GM12878 (cell line): ENCODE measurements around the gene LRRC8D. TPM values are rescaled to one million over a fixed set of nuclear protein-coding genes. Genes with fewer than 3 reads are reported as not detected.

Source experiments
- ATAC-seq: fragments of 200-7000 bp; cut with Tn5 transposase; 3 replicates; pipeline ENCODE4 v1.9.1; 2020; ENCODE audit warnings: mild to moderate bottlenecking, moderate library complexity
- BruUV-seq: library from RNA; stranded (reverse); fragments of 400-500 nt; replicated peaks from 2 replicates; lab custom pipeline; 2021; lab: Mats Ljungman, UMichigan
- CTCF ChIA-PET: fragments of 300-600 bp; sonication (Branson Sonifier 250); formaldehyde crosslinking; extraction: SDS; loops from one replicate; lab custom pipeline; 2021; ENCODE audit warnings: inconsistent platforms; lab: Yijun Ruan, JAX
- POLR2A ChIA-PET: fragments of 350-600 bp; formaldehyde crosslinking; extraction: SDS; loops from one replicate; lab custom pipeline; 2021; ENCODE audit warnings: inconsistent platforms; lab: Charles Lee
- RAD21 ChIA-PET: fragments of 300-600 bp; sonication (Branson Sonifier 250); formaldehyde crosslinking; loops from one replicate; lab custom pipeline; 2023; ENCODE audit warnings: antibody characterized with exemption; ENCODE audit not compliant: unreplicated experiment; lab: Charles Lee
- SMC1A ChIA-PET: fragments of 300-600 bp; sonication (Branson Sonifier 250); formaldehyde crosslinking; loops from one replicate; lab custom pipeline; 2023; ENCODE audit not compliant: unreplicated experiment, uncharacterized antibody; lab: Charles Lee
- DNase-seq: peaks from one replicate; pipeline ENCODE4 v3.0.0-alpha.2; 2011; ENCODE audit warnings: low read depth, low spot score
- FAIRE-seq: peaks from 3 replicates; lab custom pipeline; 2011; peaks lifted over from hg19 to GRCh38; lab: Jason Lieb, UNC
- H2AFZ ChIP-seq: 2 replicates; pipeline ENCODE4 v1.6.0; 2011; ENCODE audit warnings: low read depth, low read length, control low read depth; ENCODE audit not compliant: control insufficient read depth
- H3K27ac ChIP-seq: 2 replicates; pipeline ENCODE4 v1.5.1; 2011; ENCODE audit warnings: control low read depth; ENCODE audit not compliant: control insufficient read depth, insufficient read depth
- H3K27me3 ChIP-seq, 2 experiments: replicated peaks in 1 of 2; 2 replicates each; pipeline versions ENCODE4 v1.6.0 to v1.6.1; 2011; ENCODE audit warnings: low read length in 1 of 2; ENCODE audit not compliant: control insufficient read depth in 2 of 2, insufficient read depth in 2 of 2
- H3K36me3 ChIP-seq, 2 experiments: 2 replicates each; pipeline ENCODE4 v1.5.1; 2011; ENCODE audit warnings: low read length in 1 of 2; ENCODE audit not compliant: control insufficient read depth in 2 of 2, insufficient read depth in 2 of 2
- H3K4me1 ChIP-seq: 2 replicates; pipeline ENCODE4 v1.6.1; 2011; ENCODE audit warnings: mild to moderate bottlenecking, low read length, moderate library complexity, mixed read lengths; ENCODE audit not compliant: control insufficient read depth, insufficient read depth
- H3K4me2 ChIP-seq: 2 replicates; pipeline ENCODE4 v1.6.0; 2011; ENCODE audit warnings: control low read depth; ENCODE audit not compliant: control insufficient read depth, insufficient read depth
- H3K4me3 ChIP-seq: fragments of 200-600 bp; sonication (generic); 2 replicates; pipeline ENCODE4 v1.5.1; 2016
- H3K79me2 ChIP-seq: 2 replicates; pipeline ENCODE4 v1.6.0; 2011; ENCODE audit warnings: low read length; ENCODE audit not compliant: control insufficient read depth, insufficient read depth
- H3K9ac ChIP-seq: 2 replicates; pipeline ENCODE4 v1.8.0; 2011; ENCODE audit warnings: low read length, control low read depth, mixed read lengths; ENCODE audit not compliant: control insufficient read depth, insufficient read depth
- H3K9me3 ChIP-seq: replicated peaks from 3 replicates; pipeline ENCODE4 v1.5.1; 2011; ENCODE audit warnings: mild to moderate bottlenecking, low read length; ENCODE audit not compliant: control insufficient read depth, insufficient read depth
- H4K20me1 ChIP-seq: 2 replicates; pipeline ENCODE4 v1.6.0; 2011; ENCODE audit not compliant: control insufficient read depth, insufficient read depth
- IKZF2 ChIP-seq, 2 experiments: fragments of 450-650 bp; IDR thresholded peaks; 2 replicates each; pipeline ENCODE4 v1.6.1; 2017; ENCODE audit warnings: mild to moderate bottlenecking in 2 of 2, moderate library complexity in 2 of 2
- IRF4 ChIP-seq: IDR thresholded peaks from 2 replicates; pipeline ENCODE4 v1.6.1; 2011; ENCODE audit warnings: low read depth, low read length
- NBN ChIP-seq: fragments of 450-650 bp; IDR thresholded peaks from 2 replicates; pipeline ENCODE4 v1.6.1; 2016
- POU2F2 ChIP-seq: IDR thresholded peaks from 3 replicates; pipeline ENCODE4 v1.6.1; 2011; ENCODE audit warnings: low read depth, mild to moderate bottlenecking, low read length, borderline replicate concordance
- RELB ChIP-seq: fragments of 450-650 bp; IDR thresholded peaks from 2 replicates; pipeline ENCODE4 v1.6.1; 2017; ENCODE audit warnings: low read depth, mild to moderate bottlenecking, moderate library complexity
- SRF ChIP-seq, 2 experiments: IDR thresholded peaks; 2 replicates each; pipeline ENCODE4 v1.6.1; 2011; ENCODE audit warnings: low read depth in 2 of 2, low read length in 2 of 2, mild to moderate bottlenecking in 1 of 2, moderate library complexity in 1 of 2
- TAF1 ChIP-seq: IDR thresholded peaks from 2 replicates; pipeline ENCODE4 v1.6.1; 2011; ENCODE audit warnings: mild to moderate bottlenecking, low read depth, low read length, borderline replicate concordance
- WGBS: methylation state at CpG from one replicate; pipeline ENCODE4 v1.1.6; 2016; ENCODE audit warnings: low lambda C conversion rate; ENCODE audit not compliant: insufficient replicate concordance, insufficient coverage; ENCODE audit errors: missing lambda C conversion rate; 5-methylcytosine and 5-hydroxymethylcytosine counted together
- in situ Hi-C: fragments of 300-500 bp; cut with MboI; formaldehyde crosslinking; loops from 9 replicates; pipeline ENCODE4 v1.14.3; 2018; ENCODE audit warnings: mixed read lengths
- intact Hi-C: fragments of 100-400 bp; cut with micrococcal nuclease; formaldehyde crosslinking; loops from one replicate; pipeline ENCODE4 v1.14.2; 2022; ENCODE audit not compliant: unreplicated experiment
- polyA plus RNA-seq, 11 experiments: library from polyadenylated mRNA; depleted of rRNA in 4 of 11; unstranded in 6 of 11; stranded (reverse) in 5 of 11; fragments of >200 nt; fragmentation: Nextera tagmentation in 4 of 11; fragmentation: Illumina TruSeq in 1 of 11; extraction: Ambion mirVana in 4 of 11; extraction: Trizol in 1 of 11; gene quantifications; 1 replicate in 1 of 11; 2 replicates in 10 of 11; pipeline versions ENCODE4 v1.2.1 to v1.2.3, GENCODE V29; 2011 to 2016; ENCODE audit warnings: inconsistent platforms in 2 of 11, missing spikeins in 2 of 11, low read depth in 1 of 11
- total RNA-seq, 4 experiments: library from RNA; depleted of rRNA in 3 of 4; stranded (reverse); fragments of >200 nt in 3 of 4; fragmentation: Illumina TruSeq in 1 of 4; extraction: Trizol in 1 of 4; gene quantifications; 2 replicates each; pipeline versions ENCODE4 v1.2.1 to v1.2.3, GENCODE V29; 2013 to 2021

Gene LRRC8D
- total and polyA plus RNA-seq, 10 of the 15 experiments (the other 5 are each of a cell fraction or from before 2014, with no cell fraction given) = 5.6 to 44.1 (median 26.8) TPM

- TF ChIP-seq RELB = no peak
- no peak for TF ChIP-seq IRF4
- no peak for TF ChIP-seq NBN
- no peak for TF ChIP-seq TAF1
Observed at GRCh38 chr1:89966656-89967055, 145.8 kb downstream of the LRRC8D start (continued).

DNA sequence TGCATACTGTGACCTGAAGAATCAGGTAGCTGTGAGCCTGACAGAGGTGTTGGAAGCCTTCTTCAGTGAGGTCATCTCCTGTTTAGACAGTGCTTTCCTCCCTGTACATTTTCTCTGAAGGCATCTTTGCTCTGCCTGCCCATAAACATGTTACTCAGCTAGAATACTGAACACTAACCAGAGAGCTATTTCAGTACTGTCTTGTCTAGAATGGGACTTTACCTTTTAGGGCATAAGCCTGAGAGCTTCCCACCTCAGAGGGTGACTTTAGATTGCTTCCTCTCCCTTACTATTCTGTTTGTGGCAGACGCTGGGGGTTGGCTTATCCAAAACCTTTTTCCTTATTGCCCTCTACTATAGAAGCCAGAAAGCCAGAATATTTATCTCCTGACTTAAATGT is 150.8 kb downstream of the LRRC8D start:
- DNase-seq (no peak), ATAC-seq (peak; percentile 71), FAIRE-seq (no peak)
- H3K27me3 ChIP-seq = no peaks in the 10 kb centered on the region
- H3K4me3 ChIP-seq = no peak overlapping the region
- WGBS = 0% methylated on average over 1 of the region's 1 CpG
- H3K9ac ChIP-seq = no peak overlapping the region
- H3K4me2 ChIP-seq = no peak overlapping the region
- peaks cover 9% of the 10 kb centered on the region; the same call in 1 of the 2 replicates for H3K4me1 ChIP-seq
- no peak overlapping the region for H3K27ac ChIP-seq
- no peaks in the 10 kb centered on the region for H3K9me3 ChIP-seq
- ChIA-PET CTCF (interaction anchor here (0.6 to 3.4 kb wide), 7 partner anchors 9 to 129 kb away, joined by 3 to 11 read pairs (median 4); no protein-coding TSS in a partner anchor), POLR2A (interaction anchor here (1.1 kb wide), 1 partner anchor 190 kb away, joined by 4 read pairs; no protein-coding TSS in a partner anchor), SMC1A (interaction anchor here (0.8 to 2.0 kb wide), 6 partner anchors 9 to 344 kb away, joined by 3 to 7 read pairs (median 4); no protein-coding TSS in a partner anchor)
- peak in 1 of 2 experiments; percentile 71; a peak in 1 of 4 replicates for TF ChIP-seq SRF (IDR thresholded peaks at IDR 0.05; ENCODE audit: low read depth in 2 of 2, low read length in 2 of 2)
- TF ChIP-seq IKZF2 (IDR thresholded peaks at IDR 0.05) = 0 out of 4 replicates have a peak, but pooled peaks of 1 of the 2 experiments have one; percentile 8
- no peak for TF ChIP-seq POU2F2
- TF ChIP-seq, all 136 proteins: peak for 2
- Histone ChIP-seq H2AFZ (no peak overlapping the region), H4K20me1 (no peaks in the 10 kb centered on the region), H3K79me2 (no peaks in the 10 kb centered on the region), H3K36me3 (no peaks in the 10 kb centered on the region)
- BruUV-seq = no TSS peak
- RAD21 ChIA-PET = interaction anchor here (0.5 to 0.7 kb wide), 2 partner anchors 14 to 15 kb away, joined by 4 to 5 read pairs; no protein-coding TSS in a partner anchor
- intact Hi-C loops = no loop called here
- in situ Hi-C loops = no loop called here
